GM21528 (cell line): Measurements from ENCODE around the gene PTGS2.

Source experiments
- ATAC-seq: cut with Tn5 transposase; IDR thresholded peaks from one replicate; pipeline ENCODE4 v1.9.1; 2021; ENCODE audit warnings: mild to moderate bottlenecking, moderate library complexity; ENCODE audit not compliant: unreplicated experiment, low FRiP score

PTGS2 gene

GRCh38 chr1:186680245-186681061 lies at the start of gene PTGS2:
TSS of gene PTGS2 (minus strand) at chr1:186680423. CDS start at chr1:186680290, 133 bp downstream.
- peak; percentile 90 for ATAC-seq

- ATAC-seq: peak; percentile 68
These were observed 42.6 kb upstream of the PTGS2 start for GRCh38 chr1:186722711-186723309.

- no peak for ATAC-seq
These were observed 37.1 kb upstream of the PTGS2 start for GRCh38 chr1:186717286-186717685.

- no peak for ATAC-seq
These were observed 35.9 kb upstream of the PTGS2 start for GRCh38 chr1:186715887-186716809.

- ATAC-seq: no peak
These were observed 30.5 kb upstream of the PTGS2 start for GRCh38 chr1:186710696-186711095.

GRCh38 chr1:186708694-186709097 lies 28.5 kb upstream of the PTGS2 start:
- no peak for ATAC-seq

GRCh38 chr1:186703209-186703766 lies 23.1 kb upstream of the PTGS2 start:
- ATAC-seq: no peak

- ATAC-seq: no peak
These were observed 20.5 kb upstream of the PTGS2 start for GRCh38 chr1:186700722-186701121.

GRCh38 chr1:186699519-186699918 lies 19.3 kb upstream of the PTGS2 start:
- ATAC-seq: no peak

GRCh38 chr1:186689907-186690306 lies 9.7 kb upstream of the PTGS2 start:
- no peak for ATAC-seq

GRCh38 chr1:186689376-186689775 lies 9.2 kb upstream of the PTGS2 start:
- ATAC-seq: no peak

- no peak for ATAC-seq
These were observed 3.6 kb upstream of the PTGS2 start for GRCh38 chr1:186683652-186684410.

GRCh38 chr1:186682736-186683135 lies 2.5 kb upstream of the PTGS2 start:
- no peak for ATAC-seq

- ATAC-seq: no peak
These were observed 1.6 kb upstream of the PTGS2 start for GRCh38 chr1:186681801-186682200.

GRCh38 chr1:186681121-186681520 lies 898 bp upstream of the PTGS2 start:
- no peak for ATAC-seq

GRCh38 chr1:186679924-186680244 lies 339 bp downstream of the PTGS2 start:
- no peak for ATAC-seq

- no peak for ATAC-seq
These were observed 2.1 kb downstream of the PTGS2 start for GRCh38 chr1:186678155-186678554.

- ATAC-seq: no peak
These were observed 7.6 kb downstream of the PTGS2 start for GRCh38 chr1:186672596-186672995.

- ATAC-seq: no peak
These were observed 8.1 kb downstream of the PTGS2 start for GRCh38 chr1:186672131-186672530.
